IPS-15b (cell line): ENCODE measurements around the gene NRSN2.
"Not testable (repeated sequence)": the region's sequence is repeated elsewhere in the genome, so short reads cannot be mapped to it uniquely, and the experiment has no call there.

Experiments used
- H3K27me3 ChIP-seq: one replicate; pipeline ENCODE4 v1.6.1; 2013; ENCODE audit warnings: low read length; ENCODE audit not compliant: control insufficient read depth, insufficient read depth
- H3K36me3 ChIP-seq: one replicate; pipeline ENCODE4 v1.6.1; 2013; ENCODE audit warnings: low read length; ENCODE audit not compliant: control insufficient read depth, insufficient read depth
- H3K4me1 ChIP-seq: one replicate; pipeline ENCODE4 v1.6.1; 2013; ENCODE audit warnings: mild to moderate bottlenecking, low read length; ENCODE audit not compliant: control insufficient read depth, insufficient read depth
- H3K4me3 ChIP-seq: one replicate; pipeline ENCODE4 v1.5.1; 2013; ENCODE audit warnings: low read depth, low read length
- H3K9ac ChIP-seq: one replicate; pipeline ENCODE4 v1.6.1; 2013; ENCODE audit warnings: low read depth, mild to moderate bottlenecking, low read length
- H3K9me3 ChIP-seq: one replicate; pipeline ENCODE4 v1.6.1; 2013; ENCODE audit warnings: mild to moderate bottlenecking, low read length; ENCODE audit not compliant: control insufficient read depth, insufficient read depth

NRSN2 gene

GRCh38 chr20:371755-372542 lies 25.0 kb downstream of the NRSN2 start:
- H3K4me3 ChIP-seq = no peak overlapping the region
- H3K9me3 ChIP-seq = no peaks in the 10 kb centered on the region
- H3K9ac ChIP-seq = no peak overlapping the region
- H3K36me3 ChIP-seq = no peaks in the 10 kb centered on the region
- no peaks in the 10 kb centered on the region for H3K27me3 ChIP-seq
- peaks cover 2% of the 10 kb centered on the region for H3K4me1 ChIP-seq

GRCh38 chr20:372543-373082 lies 25.7 kb downstream of the NRSN2 start:
- H3K4me1 ChIP-seq, H3K36me3 ChIP-seq, H3K9me3 ChIP-seq, H3K27me3 ChIP-seq, H3K4me3 ChIP-seq, H3K9ac ChIP-seq: not testable (repeated sequence)

DNA sequence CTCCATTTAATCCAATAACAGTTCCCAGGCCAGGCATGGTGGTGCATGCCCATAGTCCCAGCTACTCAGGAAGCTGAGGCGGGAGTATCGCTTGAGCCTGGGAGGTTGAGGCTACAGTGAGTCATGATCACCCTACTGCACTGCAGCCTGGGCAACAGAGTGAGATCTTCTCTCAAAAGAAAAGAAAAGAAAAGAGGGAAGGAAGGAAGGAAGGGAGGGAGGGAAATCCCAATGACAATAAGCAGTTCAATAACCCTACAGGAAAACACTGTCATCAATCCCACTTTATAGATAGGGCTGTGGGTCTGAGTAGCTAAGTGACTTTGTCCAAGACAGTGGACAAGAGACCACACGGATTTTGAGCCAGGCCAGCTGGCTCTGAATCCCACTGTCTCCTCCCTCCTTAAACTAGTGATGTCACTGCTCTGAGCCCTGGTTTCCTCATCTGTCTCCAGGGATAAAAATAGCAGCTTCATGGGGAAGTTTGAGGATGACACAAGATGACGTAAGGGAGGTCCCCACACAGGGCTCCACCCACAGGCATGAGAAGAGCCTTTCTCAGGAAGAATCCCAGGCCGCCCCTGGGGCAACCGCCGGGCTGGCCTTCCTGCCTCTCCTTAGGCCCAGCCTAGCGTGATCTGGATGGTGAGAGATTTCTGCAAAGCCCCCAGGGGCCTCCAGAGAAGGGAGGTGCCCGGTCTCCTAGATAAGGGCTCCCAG lies 26.4 kb downstream of the NRSN2 start:
- no peak overlapping the region for H3K9ac ChIP-seq
- H3K36me3 ChIP-seq = no peaks in the 10 kb centered on the region
- peaks cover 2% of the 10 kb centered on the region for H3K4me1 ChIP-seq
- no peak overlapping the region for H3K4me3 ChIP-seq
- H3K27me3 ChIP-seq = no peaks in the 10 kb centered on the region
- no peaks in the 10 kb centered on the region for H3K9me3 ChIP-seq

GRCh38 chr20:375265-375889 lies 28.5 kb downstream of the NRSN2 start:
- H3K4me3 ChIP-seq = no peak overlapping the region
- H3K27me3 ChIP-seq = no peaks in the 10 kb centered on the region
- H3K36me3 ChIP-seq = no peaks in the 10 kb centered on the region
- no peak overlapping the region for H3K9ac ChIP-seq
- H3K4me1 ChIP-seq = peaks cover 2% of the 10 kb centered on the region
- no peaks in the 10 kb centered on the region for H3K9me3 ChIP-seq

GRCh38 chr20:376089-376488 lies 29.2 kb downstream of the NRSN2 start:
- Histone ChIP-seq H3K9me3 (no peaks in the 10 kb centered on the region), H3K4me1 (peaks cover 2% of the 10 kb centered on the region), H3K36me3 (no peaks in the 10 kb centered on the region), H3K27me3 (no peaks in the 10 kb centered on the region), H3K9ac (no peak overlapping the region), H3K4me3 (no peak overlapping the region)

GRCh38 chr20:376750-377149 lies 29.8 kb downstream of the NRSN2 start:
- Histone ChIP-seq H3K27me3 (no peaks in the 10 kb centered on the region), H3K4me1 (peaks cover 2% of the 10 kb centered on the region), H3K36me3 (no peaks in the 10 kb centered on the region), H3K4me3 (no peak overlapping the region), H3K9ac (no peak overlapping the region), H3K9me3 (no peaks in the 10 kb centered on the region)

DNA sequence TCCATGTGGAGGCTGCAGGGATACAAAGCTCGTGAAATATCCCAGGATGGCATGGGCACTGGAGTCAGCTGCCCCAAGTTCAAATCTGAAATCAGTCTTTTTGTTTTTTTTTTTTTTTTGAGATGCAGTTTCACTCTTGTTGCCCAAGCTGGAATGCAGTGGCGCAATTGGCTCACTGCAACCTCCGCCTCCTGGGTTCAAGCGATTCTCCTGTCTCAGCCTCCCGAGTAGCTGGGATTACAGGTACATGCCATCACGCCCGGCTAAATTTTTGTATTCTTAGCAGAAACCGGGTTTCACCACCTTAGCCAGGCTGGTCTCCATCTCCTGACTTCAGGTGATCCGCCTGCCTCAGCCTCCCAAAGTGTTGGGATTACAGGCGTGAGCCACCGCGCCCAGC lies 30.7 kb downstream of the NRSN2 start:
- H3K9me3 ChIP-seq, H3K36me3 ChIP-seq, H3K27me3 ChIP-seq, H3K9ac ChIP-seq, H3K4me1 ChIP-seq, H3K4me3 ChIP-seq: not testable (repeated sequence)

DNA sequence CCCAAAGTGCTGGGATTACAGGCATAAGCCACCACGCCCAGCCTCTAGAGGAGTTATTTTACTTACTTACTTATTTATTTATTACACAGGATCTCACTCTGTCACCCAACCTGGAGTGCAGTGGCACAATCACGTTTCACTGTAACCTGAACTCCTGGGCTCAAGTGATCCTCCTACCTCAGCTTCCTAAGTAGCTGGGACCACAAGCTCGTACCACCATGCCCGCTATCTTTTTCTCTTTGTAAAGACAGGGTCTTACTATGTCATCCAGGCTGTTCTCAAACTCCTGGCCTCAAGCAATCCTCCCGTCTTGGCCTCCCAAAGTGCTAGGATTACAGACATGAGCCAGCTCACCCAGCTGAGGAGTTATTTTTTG lies 32.0 kb downstream of the NRSN2 start:
- Histone ChIP-seq H3K9ac (no peak overlapping the region), H3K9me3 (no peaks in the 10 kb centered on the region), H3K36me3 (no peaks in the 10 kb centered on the region), H3K4me3 (no peak overlapping the region), H3K4me1 (no peaks in the 10 kb centered on the region), H3K27me3 (peaks cover 16% of the 10 kb centered on the region)

GRCh38 chr20:380763-381580 lies 34.1 kb downstream of the NRSN2 start:
- Histone ChIP-seq H3K36me3 (no peaks in the 10 kb centered on the region), H3K27me3 (peaks cover 16% of the 10 kb centered on the region), H3K4me3 (peak overlapping the region; percentile 60), H3K4me1 (no peaks in the 10 kb centered on the region), H3K9ac (peak overlapping the region; percentile 37), H3K9me3 (no peaks in the 10 kb centered on the region)

- Histone ChIP-seq H3K4me3 (peak overlapping the region; percentile 60), H3K4me1 (no peaks in the 10 kb centered on the region), H3K9me3 (no peaks in the 10 kb centered on the region), H3K27me3 (peaks cover 16% of the 10 kb centered on the region), H3K36me3 (no peaks in the 10 kb centered on the region), H3K9ac (peak overlapping the region; percentile 37)
Observed at GRCh38 chr20:381581-382290, 34.8 kb downstream of the NRSN2 start.
